ENCODE results near the gene HAS3.
"Not testable (repeated sequence)": the region's sequence is repeated elsewhere in the genome, so short reads cannot be mapped to it uniquely, and the experiment has no call there.

The HAS3 gene

DNA sequence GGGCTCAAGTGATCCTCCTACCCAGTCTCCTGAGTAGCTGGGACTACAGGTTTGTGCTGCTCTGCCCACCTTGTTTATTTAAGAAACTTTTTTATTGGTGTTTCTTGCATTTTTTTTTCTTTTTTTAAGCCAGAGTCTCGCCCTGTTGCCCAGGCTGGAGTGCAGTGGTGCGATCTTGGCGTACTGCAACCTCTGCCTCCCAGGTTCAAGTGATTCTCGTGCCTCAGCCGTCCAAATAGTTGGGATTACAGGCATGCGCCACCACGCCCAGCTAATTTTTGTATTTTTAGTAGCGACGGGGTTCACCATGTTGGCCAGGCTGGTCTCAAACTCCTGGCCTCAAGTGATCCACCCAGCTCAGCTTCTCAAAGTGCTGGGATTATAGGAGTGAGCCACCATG is 44.2 kb downstream of the HAS3 start:
- not testable (repeated sequence) for H3K9me3 ChIP-seq (ENCODE audit: control insufficient read depth, insufficient read depth, low read length); H3K27me3 ChIP-seq (ENCODE audit: control insufficient read depth, insufficient read depth, low read length); H3K9ac ChIP-seq (ENCODE audit: low read depth, low read length); H3K27ac ChIP-seq (ENCODE audit: low read depth, low read length); H3K4me1 ChIP-seq (ENCODE audit: control insufficient read depth, insufficient read depth, low read length); H3K4me3 ChIP-seq (ENCODE audit: low read depth, low read length)
- peaks cover 82% of the 10 kb centered on the region for H3K36me3 ChIP-seq (ENCODE audit: control insufficient read depth, insufficient read depth, low read length)

GRCh38 chr16:69150146-69150865 is 44.9 kb downstream of the HAS3 start:
- Histone ChIP-seq H3K4me1 (ENCODE audit: control insufficient read depth, insufficient read depth, low read length) (no peaks in the 10 kb centered on the region), H3K27ac (ENCODE audit: low read depth, low read length) (no peak overlapping the region), H3K9me3 (ENCODE audit: control insufficient read depth, insufficient read depth, low read length) (no peaks in the 10 kb centered on the region), H3K36me3 (ENCODE audit: control insufficient read depth, insufficient read depth, low read length) (peaks cover 83% of the 10 kb centered on the region), H3K9ac (ENCODE audit: low read depth, low read length) (no peak overlapping the region), H3K27me3 (ENCODE audit: control insufficient read depth, insufficient read depth, low read length) (no peaks in the 10 kb centered on the region), H3K4me3 (ENCODE audit: low read depth, low read length) (no peak overlapping the region)

DNA sequence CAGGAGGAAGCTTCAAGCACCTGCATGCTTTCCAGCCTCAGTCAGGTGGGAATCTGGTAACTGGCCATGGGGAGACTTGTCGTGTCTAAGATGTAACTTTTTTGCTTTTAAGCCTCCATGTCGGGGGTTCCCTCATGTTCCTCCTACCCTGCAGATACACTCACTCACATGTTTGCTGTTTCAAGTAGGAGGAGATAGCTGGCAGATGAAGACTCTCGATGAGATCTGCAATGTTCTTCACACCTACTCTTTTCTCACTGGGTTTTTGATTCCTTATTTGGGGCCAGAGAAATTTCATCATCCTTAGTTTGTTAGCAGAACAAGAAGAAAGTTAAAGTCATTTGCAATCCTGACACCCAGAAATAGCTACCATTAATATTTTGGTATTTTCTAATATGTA is 51.7 kb downstream of the HAS3 start:
- no peaks in the 10 kb centered on the region for H3K27me3 ChIP-seq (ENCODE audit: control insufficient read depth, insufficient read depth, low read length)
- H3K9ac ChIP-seq (ENCODE audit: low read depth, low read length) = no peak overlapping the region
- H3K9me3 ChIP-seq (ENCODE audit: control insufficient read depth, insufficient read depth, low read length) = no peaks in the 10 kb centered on the region
- no peak overlapping the region for H3K4me3 ChIP-seq (ENCODE audit: low read depth, low read length)
- no peaks in the 10 kb centered on the region for H3K4me1 ChIP-seq (ENCODE audit: control insufficient read depth, insufficient read depth, low read length)
- H3K27ac ChIP-seq (ENCODE audit: low read depth, low read length) = no peak overlapping the region
- H3K36me3 ChIP-seq (ENCODE audit: control insufficient read depth, insufficient read depth, low read length) = peaks cover 89% of the 10 kb centered on the region

DNA sequence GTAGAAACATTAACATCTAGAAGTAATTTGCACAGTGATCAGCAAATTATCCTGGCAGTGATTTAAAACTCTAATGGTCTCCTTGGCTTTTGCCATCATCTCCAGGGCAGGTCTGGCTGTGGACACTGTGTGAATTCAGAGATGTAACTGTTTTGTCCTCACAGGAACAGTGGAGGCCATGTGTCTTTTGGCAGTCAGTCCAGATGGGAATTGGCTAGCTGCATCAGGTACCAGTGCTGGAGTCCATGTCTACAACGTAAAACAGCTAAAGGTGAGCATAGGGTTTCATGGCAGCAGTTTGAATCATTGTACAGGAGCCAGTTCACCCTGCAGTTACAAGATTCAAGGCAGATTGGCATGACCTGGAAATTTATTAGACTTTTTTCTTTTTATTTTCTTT is 54.7 kb downstream of the HAS3 start:
- Histone ChIP-seq H3K36me3 (ENCODE audit: control insufficient read depth, insufficient read depth, low read length) (peaks cover 87% of the 10 kb centered on the region), H3K9ac (ENCODE audit: low read depth, low read length) (no peak overlapping the region), H3K27me3 (ENCODE audit: control insufficient read depth, insufficient read depth, low read length) (no peaks in the 10 kb centered on the region), H3K9me3 (ENCODE audit: control insufficient read depth, insufficient read depth, low read length) (no peaks in the 10 kb centered on the region), H3K4me3 (ENCODE audit: low read depth, low read length) (no peak overlapping the region), H3K4me1 (ENCODE audit: control insufficient read depth, insufficient read depth, low read length) (no peaks in the 10 kb centered on the region), H3K27ac (ENCODE audit: low read depth, low read length) (no peak overlapping the region)

DNA sequence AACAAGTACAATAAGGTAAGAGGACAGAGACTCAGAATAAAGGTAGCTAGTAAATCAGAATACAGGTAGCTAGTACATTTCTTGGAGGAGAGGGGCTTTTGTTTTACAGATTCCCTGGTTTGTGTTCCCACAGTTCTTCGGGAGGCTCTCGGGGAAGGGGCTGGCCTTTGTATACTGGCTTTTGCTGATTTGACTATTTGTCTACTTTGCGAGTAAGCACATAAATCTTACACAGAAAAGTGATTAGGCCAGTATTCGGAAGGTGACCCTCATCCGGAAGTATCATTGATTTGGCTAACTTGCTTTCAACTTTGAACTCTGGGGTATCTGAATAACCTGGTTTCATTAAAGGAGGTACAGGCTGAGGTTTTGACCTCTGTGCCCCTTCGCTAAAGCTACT is 60.1 kb downstream of the HAS3 start:
- Histone ChIP-seq H3K9ac (ENCODE audit: low read depth, low read length) (no peak overlapping the region), H3K9me3 (ENCODE audit: control insufficient read depth, insufficient read depth, low read length) (no peaks in the 10 kb centered on the region), H3K36me3 (ENCODE audit: control insufficient read depth, insufficient read depth, low read length) (peaks cover 92% of the 10 kb centered on the region), H3K27ac (ENCODE audit: low read depth, low read length) (no peak overlapping the region), H3K27me3 (ENCODE audit: control insufficient read depth, insufficient read depth, low read length) (no peaks in the 10 kb centered on the region), H3K4me3 (ENCODE audit: low read depth, low read length) (no peak overlapping the region), H3K4me1 (ENCODE audit: control insufficient read depth, insufficient read depth, low read length) (no peaks in the 10 kb centered on the region)

- no peak overlapping the region for H3K9ac ChIP-seq (ENCODE audit: low read depth, low read length)
- H3K27me3 ChIP-seq (ENCODE audit: control insufficient read depth, insufficient read depth, low read length) = no peaks in the 10 kb centered on the region
- no peak overlapping the region for H3K27ac ChIP-seq (ENCODE audit: low read depth, low read length)
- H3K4me3 ChIP-seq (ENCODE audit: low read depth, low read length) = no peak overlapping the region
- H3K36me3 ChIP-seq (ENCODE audit: control insufficient read depth, insufficient read depth, low read length) = peaks cover 88% of the 10 kb centered on the region
- H3K9me3 ChIP-seq (ENCODE audit: control insufficient read depth, insufficient read depth, low read length) = no peaks in the 10 kb centered on the region
- H3K4me1 ChIP-seq (ENCODE audit: control insufficient read depth, insufficient read depth, low read length) = peaks cover 3% of the 10 kb centered on the region
Observed at GRCh38 chr16:69166221-69166833, 60.9 kb downstream of the HAS3 start.

DNA sequence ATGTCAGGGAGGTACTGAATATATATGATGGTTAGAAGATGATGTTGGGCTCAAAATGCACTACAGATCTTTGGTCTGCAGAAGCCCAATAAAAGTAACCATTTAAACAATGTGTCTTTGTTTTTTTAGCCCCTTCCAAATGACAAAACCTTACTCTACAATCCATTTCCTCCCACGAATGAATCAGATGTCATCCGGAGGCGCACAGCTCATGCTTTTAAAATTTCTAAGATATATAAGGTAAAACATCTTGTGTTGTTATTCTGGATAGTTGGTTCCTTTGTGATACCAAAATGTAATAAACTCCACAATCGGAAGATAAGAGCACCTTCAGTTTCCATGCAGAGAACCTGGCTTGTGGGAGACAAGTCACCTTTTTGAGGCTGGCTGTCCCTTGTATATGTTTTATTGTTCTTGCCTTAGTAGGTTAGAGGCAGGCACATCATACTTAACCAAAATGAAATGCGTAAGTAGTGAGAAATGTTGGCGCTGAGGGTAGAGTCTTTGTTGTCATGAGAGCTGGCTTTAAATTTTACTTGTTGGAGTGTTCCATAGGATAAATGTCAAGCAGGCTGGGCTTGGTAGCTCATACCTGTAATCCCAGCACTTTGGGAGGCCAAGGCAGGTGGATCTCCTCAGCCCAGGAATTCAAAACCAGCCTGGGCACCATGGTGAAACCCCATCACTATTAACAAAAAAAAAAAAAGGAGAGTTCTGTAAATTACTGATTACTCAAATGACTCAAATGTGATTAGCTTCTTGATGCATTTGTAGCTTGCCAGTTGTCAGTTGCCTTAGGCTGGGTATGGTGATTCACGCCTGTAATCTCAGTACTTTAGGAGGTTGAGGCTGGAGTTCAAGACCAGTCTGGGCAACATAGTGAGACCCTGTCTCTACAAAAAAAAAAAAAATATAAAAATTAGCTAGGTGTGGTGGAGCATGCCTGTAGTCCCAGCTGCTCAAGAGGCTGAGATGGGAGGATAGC is 61.8 kb downstream of the HAS3 start:
- peaks cover 81% of the 10 kb centered on the region for H3K36me3 ChIP-seq (ENCODE audit: control insufficient read depth, insufficient read depth, low read length)

More for the DNA sequence above, 61.8 kb downstream of the HAS3 start:
- Histone ChIP-seq H3K27ac (ENCODE audit: low read depth, low read length) (no peak overlapping the region), H3K4me3 (ENCODE audit: low read depth, low read length) (no peak overlapping the region), H3K27me3 (ENCODE audit: control insufficient read depth, insufficient read depth, low read length) (no peaks in the 10 kb centered on the region), H3K9me3 (ENCODE audit: control insufficient read depth, insufficient read depth, low read length) (no peaks in the 10 kb centered on the region), H3K9ac (ENCODE audit: low read depth, low read length) (no peak overlapping the region), H3K4me1 (ENCODE audit: control insufficient read depth, insufficient read depth, low read length) (peaks cover 3% of the 10 kb centered on the region)

All from HUES48 (cell line).